ENCODE measurements around the gene CLCN5. TPM values are rescaled to one million over a fixed set of nuclear protein-coding genes. Genes with fewer than 3 reads are reported as not detected.

Gene CLCN5
- total RNA-seq, 1 donor from 2014 or later: 4.2 TPM

DNA sequence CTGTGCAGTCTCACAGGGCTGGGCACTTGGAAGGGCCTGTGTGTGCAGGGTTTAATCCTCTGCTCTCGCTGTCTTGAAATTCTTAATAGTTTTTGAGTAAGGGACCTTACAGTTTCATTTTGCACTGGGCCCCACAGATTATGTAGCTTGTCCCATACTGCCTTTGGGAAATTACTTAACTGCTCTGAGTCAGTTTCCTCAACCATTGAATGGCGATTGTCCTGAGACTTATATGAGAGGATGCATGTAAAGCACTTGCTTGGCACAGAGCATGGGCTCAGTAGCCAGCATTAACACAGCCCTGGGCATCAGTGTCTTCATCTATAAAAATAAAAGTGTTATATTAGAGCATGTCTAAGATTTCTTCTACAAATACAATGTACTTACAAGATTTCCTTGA is 55.8 kb downstream of the CLCN5 start:
- intact Hi-C loops (cut with micrococcal nuclease): no loop called here
- ChIA-PET POLR2A (no interaction called here), CTCF (no interaction called here)
- TF ChIP-seq, protein P1, sequence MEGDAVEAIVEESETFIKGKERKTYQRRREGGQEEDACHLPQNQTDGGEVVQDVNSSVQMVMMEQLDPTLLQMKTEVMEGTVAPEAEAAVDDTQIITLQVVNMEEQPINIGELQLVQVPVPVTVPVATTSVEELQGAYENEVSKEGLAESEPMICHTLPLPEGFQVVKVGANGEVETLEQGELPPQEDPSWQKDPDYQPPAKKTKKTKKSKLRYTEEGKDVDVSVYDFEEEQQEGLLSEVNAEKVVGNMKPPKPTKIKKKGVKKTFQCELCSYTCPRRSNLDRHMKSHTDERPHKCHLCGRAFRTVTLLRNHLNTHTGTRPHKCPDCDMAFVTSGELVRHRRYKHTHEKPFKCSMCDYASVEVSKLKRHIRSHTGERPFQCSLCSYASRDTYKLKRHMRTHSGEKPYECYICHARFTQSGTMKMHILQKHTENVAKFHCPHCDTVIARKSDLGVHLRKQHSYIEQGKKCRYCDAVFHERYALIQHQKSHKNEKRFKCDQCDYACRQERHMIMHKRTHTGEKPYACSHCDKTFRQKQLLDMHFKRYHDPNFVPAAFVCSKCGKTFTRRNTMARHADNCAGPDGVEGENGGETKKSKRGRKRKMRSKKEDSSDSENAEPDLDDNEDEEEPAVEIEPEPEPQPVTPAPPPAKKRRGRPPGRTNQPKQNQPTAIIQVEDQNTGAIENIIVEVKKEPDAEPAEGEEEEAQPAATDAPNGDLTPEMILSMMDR (IDR thresholded peaks at IDR 0.05): no peak
- Mint-ChIP-seq H3K4me1 (peaks cover 12% of the 10 kb centered on the region), H3K36me3 (ENCODE audit: low read depth) (peaks cover 1% of the 10 kb centered on the region), H3K9me3 (no peaks in the 10 kb centered on the region), H3K27me3 (no peaks in the 10 kb centered on the region), H3K27ac (no peak overlapping the region), H3K4me3 (no peak overlapping the region)
- ATAC-seq (ENCODE audit: low read depth) (no peak), DNase-seq (no peak)

DNA sequence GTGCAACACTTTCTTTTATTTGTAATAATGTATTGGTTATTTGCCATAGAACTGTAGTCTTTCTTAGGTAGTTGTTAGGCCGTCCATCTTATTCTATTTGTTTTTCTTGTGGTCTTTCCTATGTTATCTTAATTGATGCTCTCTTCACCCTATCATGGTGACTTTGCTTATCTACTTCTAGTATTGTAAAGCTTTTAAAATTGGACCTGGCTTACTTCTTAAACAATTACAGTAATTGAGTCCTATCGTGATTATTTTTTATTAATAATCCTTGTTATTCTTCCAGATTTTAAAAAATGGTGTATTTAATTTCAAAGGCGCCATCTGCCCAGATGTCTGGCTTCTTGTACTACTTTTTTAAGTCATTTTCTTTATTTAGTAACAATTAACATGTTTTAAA is 63.7 kb downstream of the CLCN5 start:
- Mint-ChIP-seq H3K4me1 (no peaks in the 10 kb centered on the region), H3K36me3 (ENCODE audit: low read depth) (no peaks in the 10 kb centered on the region), H3K27me3 (no peaks in the 10 kb centered on the region), H3K9me3 (no peaks in the 10 kb centered on the region), H3K4me3 (no peak overlapping the region), H3K27ac (no peak overlapping the region)
- TF ChIP-seq, protein P1 (IDR thresholded peaks at IDR 0.05): no peak
- DNase-seq (no peak), ATAC-seq (ENCODE audit: low read depth) (no peak)
- ChIA-PET POLR2A (no interaction called here), CTCF (no interaction called here)
- intact Hi-C loops (cut with micrococcal nuclease): no loop called here

- Mint-ChIP-seq H3K27me3 (no peaks in the 10 kb centered on the region), H3K36me3 (ENCODE audit: low read depth) (no peaks in the 10 kb centered on the region), H3K9me3 (no peaks in the 10 kb centered on the region), H3K27ac (no peak overlapping the region), H3K4me3 (no peak overlapping the region), H3K4me1 (no peaks in the 10 kb centered on the region)
- intact Hi-C loops (cut with micrococcal nuclease): no loop called here
- ATAC-seq (ENCODE audit: low read depth) (no peak), DNase-seq (no peak)
- ChIA-PET CTCF (no interaction called here), POLR2A (no interaction called here)
- TF ChIP-seq, protein P1 (IDR thresholded peaks at IDR 0.05): no peak
Measured at GRCh38 chrX:49987651-49988050, 65.3 kb downstream of the CLCN5 start.

- intact Hi-C loops (cut with micrococcal nuclease): no loop called here
- no peak overlapping the region for H3K27ac Mint-ChIP-seq
Measured at GRCh38 chrX:49988143-49988542, 65.7 kb downstream of the CLCN5 start.

GRCh38 chrX:49991758-49992157 is 69.4 kb downstream of the CLCN5 start:
- H3K4me1 Mint-ChIP-seq: no peaks in the 10 kb centered on the region
- CTCF ChIA-PET: no interaction called here
- TF ChIP-seq, protein P1 (IDR thresholded peaks at IDR 0.05): no peak
- DNase-seq (no peak), ATAC-seq (ENCODE audit: low read depth) (no peak)
- no peaks in the 10 kb centered on the region for H3K9me3 Mint-ChIP-seq
- H3K36me3 Mint-ChIP-seq (ENCODE audit: low read depth): no peaks in the 10 kb centered on the region
- POLR2A ChIA-PET: no interaction called here
- H3K27me3 Mint-ChIP-seq: no peaks in the 10 kb centered on the region
- no peak overlapping the region for H3K27ac Mint-ChIP-seq
- intact Hi-C loops (cut with micrococcal nuclease): no loop called here
- H3K4me3 Mint-ChIP-seq: no peak overlapping the region

More at GRCh38 chrX:49988143-49988542, 65.7 kb downstream of the CLCN5 start:
- DNase-seq (no peak), ATAC-seq (ENCODE audit: low read depth) (no peak)
- H3K4me1 Mint-ChIP-seq: no peaks in the 10 kb centered on the region
- CTCF ChIA-PET: no interaction called here
- H3K4me3 Mint-ChIP-seq: no peak overlapping the region
- TF ChIP-seq, protein P1 (IDR thresholded peaks at IDR 0.05): no peak
- no peaks in the 10 kb centered on the region for H3K27me3 Mint-ChIP-seq
- no peaks in the 10 kb centered on the region for H3K36me3 Mint-ChIP-seq (ENCODE audit: low read depth)
- no peaks in the 10 kb centered on the region for H3K9me3 Mint-ChIP-seq
- POLR2A ChIA-PET: no interaction called here

Data from activated B cell treated with CpG ODN at 0.5 μM for 24 hours (primary cell).